ENCODE data around the gene HBA1. TPM values are rescaled to one million over a fixed set of nuclear protein-coding genes. Genes with fewer than 3 reads are reported as not detected.
"Not testable (repeated sequence)": the region's sequence is repeated elsewhere in the genome, so short reads cannot be mapped to it uniquely, and the experiment has no call there.

HBA1 gene
- total RNA-seq, 1 donor from 2014 or later: 0.83 TPM

DNA sequence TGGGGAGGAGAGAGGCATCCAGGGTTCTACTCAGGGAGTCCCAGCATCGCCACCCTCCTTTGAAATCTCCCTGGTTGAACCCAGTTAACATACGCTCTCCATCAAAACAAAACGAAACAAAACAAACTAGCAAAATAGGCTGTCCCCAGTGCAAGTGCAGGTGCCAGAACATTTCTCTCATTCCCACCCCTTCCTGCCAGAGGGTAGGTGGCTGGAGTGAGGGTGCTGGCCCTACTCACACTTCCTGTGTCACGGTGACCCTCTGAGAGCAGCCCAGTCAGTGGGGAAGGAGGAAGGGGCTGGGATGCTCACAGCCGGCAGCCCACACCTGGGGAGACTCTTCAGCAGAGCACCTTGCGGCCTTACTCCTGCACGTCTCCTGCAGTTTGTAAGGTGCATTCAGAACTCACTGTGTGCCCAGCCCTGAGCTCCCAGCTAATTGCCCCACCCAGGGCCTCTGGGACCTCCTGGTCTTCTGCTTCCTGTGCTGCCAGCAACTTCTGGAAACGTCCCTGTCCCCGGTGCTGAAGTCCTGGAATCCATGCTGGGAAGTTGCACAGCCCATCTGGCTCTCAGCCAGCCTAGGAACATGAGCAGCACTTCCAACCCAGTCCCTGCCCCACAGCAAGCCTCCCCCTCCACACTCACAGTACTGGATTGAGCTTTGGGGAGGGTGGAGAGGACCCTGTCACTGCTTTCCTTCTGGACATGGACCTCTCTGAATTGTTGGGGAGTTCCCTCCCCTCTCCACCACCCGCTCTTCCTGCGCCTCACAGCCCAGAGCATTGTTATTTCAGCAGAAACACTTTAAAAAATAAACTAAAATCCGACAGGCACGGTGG lies 2.3 kb upstream of the HBA1 start:
- DNase-seq (ENCODE audit: low read depth): peak; percentile 23

- no peak for DNase-seq (ENCODE audit: low read depth)
These were observed 1.2 kb upstream of the HBA1 start for GRCh38 chr16:175011-175949.

- DNase-seq (ENCODE audit: low read depth): not testable (repeated sequence)
These were observed 474 bp upstream of the HBA1 start for GRCh38 chr16:176006-176405.

GRCh38 chr16:177394-177822 lies 928 bp downstream of the HBA1 start:
- peak; percentile 20 for DNase-seq (ENCODE audit: low read depth)

GRCh38 chr16:177981-178667 lies 1.6 kb downstream of the HBA1 start:
- no peak for DNase-seq (ENCODE audit: low read depth)

- DNase-seq (ENCODE audit: low read depth): no peak
These were observed 2.2 kb downstream of the HBA1 start for GRCh38 chr16:178668-179015.

- no peak for DNase-seq (ENCODE audit: low read depth)
These were observed 3.0 kb downstream of the HBA1 start for GRCh38 chr16:179211-180092.

DNA sequence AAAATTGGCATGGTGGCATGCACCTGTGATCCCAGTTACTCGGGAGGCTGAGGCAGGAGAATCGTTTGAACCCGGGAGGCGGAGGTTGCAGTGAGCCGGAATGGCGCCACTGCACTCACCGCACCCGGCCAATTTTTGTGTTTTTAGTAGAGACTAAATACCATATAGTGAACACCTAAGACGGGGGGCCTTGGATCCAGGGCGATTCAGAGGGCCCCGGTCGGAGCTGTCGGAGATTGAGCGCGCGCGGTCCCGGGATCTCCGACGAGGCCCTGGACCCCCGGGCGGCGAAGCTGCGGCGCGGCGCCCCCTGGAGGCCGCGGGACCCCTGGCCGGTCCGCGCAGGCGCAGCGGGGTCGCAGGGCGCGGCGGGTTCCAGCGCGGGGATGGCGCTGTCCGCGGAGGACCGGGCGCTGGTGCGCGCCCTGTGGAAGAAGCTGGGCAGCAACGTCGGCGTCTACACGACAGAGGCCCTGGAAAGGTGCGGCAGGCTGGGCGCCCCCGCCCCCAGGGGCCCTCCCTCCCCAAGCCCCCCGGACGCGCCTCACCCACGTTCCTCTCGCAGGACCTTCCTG lies 3.7 kb downstream of the HBA1 start, which contains the start of gene HBQ1:
HBQ1 (plus strand) TSS at position 359 of the 575 bp plus-strand sequence; CDS start at position 387, 28 bp downstream.
- DNase-seq (ENCODE audit: low read depth): no peak

DNA sequence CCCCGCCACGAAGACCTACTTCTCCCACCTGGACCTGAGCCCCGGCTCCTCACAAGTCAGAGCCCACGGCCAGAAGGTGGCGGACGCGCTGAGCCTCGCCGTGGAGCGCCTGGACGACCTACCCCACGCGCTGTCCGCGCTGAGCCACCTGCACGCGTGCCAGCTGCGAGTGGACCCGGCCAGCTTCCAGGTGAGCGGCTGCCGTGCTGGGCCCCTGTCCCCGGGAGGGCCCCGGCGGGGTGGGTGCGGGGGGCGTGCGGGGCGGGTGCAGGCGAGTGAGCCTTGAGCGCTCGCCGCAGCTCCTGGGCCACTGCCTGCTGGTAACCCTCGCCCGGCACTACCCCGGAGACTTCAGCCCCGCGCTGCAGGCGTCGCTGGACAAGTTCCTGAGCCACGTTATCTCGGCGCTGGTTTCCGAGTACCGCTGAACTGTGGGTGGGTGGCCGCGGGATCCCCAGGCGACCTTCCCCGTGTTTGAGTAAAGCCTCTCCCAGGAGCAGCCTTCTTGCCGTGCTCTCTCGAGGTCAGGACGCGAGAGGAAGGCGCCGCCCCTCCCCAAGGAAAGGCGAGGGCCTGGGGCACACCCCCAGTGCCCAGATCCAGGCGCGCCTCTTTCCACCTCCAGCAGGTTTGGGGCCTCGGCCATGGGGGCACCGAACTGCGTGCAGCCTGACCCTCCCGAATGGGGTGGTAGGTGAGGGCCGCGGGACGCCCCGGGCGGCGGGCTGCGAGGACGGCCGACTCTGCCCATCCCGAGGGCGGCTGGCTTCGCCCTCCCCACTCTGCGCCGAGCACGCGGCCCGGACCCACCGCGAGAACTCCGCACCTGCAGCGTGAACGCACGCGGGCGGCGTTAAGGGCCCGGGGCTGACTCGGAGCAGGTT lies 4.4 kb downstream of the HBA1 start:
- DNase-seq (ENCODE audit: low read depth): peak; percentile 49

- DNase-seq (ENCODE audit: low read depth): no peak
These were observed 5.1 kb downstream of the HBA1 start for GRCh38 chr16:181565-182021.

DNA sequence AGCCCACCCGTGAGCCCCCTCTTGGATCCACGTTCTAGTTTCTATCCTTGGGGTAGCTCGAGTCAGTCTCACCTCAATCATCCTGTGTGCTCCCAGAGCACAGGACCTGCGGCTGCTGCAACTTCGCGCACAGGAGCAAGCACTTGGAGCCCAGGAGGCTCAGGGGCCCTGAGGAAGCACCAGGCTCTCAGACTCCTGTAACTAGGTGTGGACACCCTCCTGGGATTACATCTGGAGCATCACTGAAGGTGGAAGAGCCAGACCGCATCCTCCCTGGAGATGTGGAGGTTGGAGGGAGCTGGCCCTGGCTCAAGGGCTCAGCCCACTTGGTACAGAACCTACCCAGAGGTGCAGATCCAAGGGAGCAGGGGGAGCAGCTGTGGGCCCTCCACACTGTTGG lies 6.5 kb downstream of the HBA1 start:
- no peak for DNase-seq (ENCODE audit: low read depth)

- no peak for DNase-seq (ENCODE audit: low read depth)
These were observed 8.7 kb downstream of the HBA1 start for GRCh38 chr16:185213-185612.

DNA sequence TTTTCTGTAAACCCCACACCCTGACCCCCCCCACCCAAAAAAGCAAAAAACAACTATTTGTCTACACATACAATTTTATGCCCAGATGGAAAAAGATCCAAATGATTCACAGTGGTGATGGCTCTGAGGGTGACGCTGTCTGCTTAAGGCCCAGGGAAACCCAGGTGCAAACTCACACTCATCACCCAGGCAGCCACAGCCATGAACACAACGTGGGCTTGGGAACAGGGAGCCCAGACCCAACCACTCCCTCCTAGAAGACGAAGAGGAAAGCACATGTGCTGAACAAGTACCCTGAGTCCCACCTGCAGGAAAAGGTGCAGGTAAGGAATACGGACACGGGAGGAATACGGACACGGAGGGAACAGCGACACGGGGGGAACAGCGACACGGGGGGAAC lies 9.2 kb downstream of the HBA1 start:
- no peak for DNase-seq (ENCODE audit: low read depth)

DNA sequence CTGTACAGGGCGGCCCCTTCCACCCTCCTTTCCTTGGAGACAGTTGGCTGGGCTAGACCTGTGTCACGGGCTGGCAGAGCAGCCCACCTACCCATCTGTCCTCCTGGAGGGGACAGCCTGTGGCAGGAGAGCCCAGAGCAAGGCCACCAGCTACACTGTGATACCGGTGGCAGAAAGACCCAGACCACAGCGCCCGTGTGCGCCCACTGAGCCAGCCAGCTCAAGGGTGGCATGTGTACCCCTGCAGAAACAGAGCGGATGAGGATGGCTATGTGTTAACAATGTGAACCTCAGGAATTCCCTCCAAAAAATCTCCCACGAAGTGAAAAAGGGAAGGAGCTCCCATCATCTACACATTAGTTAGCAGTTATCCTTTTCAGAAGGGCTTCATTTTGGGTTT lies 10.8 kb downstream of the HBA1 start:
- no peak for DNase-seq (ENCODE audit: low read depth)

DNA sequence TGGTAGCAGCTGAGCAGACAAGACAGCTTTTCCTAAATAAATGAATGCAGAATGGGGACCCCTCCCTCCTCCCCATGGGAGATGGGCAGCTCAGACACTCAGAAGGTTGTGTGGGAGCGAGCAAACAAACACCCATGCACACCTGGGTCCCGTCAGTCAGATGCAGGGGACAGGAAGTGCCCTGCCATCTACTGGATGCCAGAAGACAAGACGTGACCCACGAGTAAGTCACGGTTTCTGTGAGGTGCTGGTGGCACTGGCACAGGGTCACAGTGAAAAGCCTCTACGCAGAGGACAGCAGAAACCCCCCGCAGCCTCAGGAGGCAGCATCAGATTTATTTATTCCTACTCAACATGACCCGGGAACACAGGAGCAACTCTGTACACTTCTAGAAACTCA lies 12.2 kb downstream of the HBA1 start:
- DNase-seq (ENCODE audit: low read depth): no peak

DNA sequence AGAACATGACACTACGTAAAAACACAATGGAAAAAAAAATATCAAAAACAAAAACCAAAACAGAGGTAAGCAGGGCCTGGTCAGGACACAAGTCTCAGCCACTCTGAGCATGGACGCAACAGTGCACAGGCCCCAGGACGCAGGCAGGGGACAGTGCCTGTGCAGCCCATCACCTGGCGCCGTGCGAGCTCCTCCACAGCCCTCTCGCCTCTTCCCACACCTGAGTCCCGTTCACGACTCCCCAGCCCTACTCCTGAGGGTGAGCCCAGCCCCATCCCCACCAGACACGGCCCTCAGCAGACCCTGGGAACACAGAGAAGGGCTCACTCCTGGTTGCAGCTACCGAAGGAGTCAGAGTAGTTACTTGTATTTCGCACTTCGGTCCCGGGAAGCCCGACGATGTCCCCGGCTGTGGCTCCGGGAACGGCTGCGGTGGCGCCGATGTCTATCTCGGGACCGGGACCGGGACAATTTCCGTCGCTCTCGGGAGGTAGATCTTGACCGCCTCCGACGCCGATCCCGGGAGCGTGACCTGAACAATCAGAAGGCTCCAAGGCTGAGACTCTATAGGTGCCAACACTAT lies 13.2 kb downstream of the HBA1 start:
- no peak for DNase-seq (ENCODE audit: low read depth)

DNA sequence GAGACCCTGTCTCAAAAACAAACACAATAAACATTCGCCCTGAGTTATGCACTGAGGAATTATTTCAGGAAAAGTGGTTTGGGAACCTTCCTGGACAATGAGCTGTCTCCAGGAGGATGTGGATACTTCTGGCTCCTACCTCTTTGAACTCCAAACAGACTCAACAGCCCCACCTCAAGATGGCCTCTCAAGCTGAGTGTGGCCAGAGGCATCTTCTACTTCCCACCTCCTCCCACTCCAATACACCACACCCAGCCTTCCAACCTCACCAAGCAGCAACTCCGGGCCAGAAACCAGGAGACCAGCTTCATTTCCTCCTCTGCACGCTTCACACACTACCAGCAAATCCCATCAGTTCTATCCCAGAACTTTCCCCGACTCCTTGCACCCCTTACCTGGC lies 15.4 kb downstream of the HBA1 start:
- DNase-seq (ENCODE audit: low read depth): no peak

DNA sequence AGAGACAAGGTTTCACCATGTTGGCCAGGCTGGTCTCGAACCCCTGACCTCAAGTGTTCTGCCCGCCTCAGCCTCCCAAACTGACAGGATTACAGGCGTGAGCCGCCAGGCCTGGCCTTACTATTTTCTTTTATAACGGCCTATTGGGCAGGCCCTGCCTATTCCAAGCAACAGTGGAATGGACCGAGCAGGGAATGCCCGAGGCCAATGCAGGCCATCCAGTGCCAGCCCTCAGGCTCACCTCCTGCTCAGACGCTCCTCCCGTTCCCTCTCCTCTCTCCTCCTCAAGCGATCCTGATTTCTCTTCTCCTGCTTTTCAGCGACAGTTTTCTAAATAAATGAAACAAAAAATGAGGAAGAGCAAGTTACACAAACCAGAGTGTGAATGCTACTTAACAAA lies 16.2 kb downstream of the HBA1 start:
- no peak for DNase-seq (ENCODE audit: low read depth)

- no peak for DNase-seq (ENCODE audit: low read depth)
These were observed 17.0 kb downstream of the HBA1 start for GRCh38 chr16:193441-193840.
